ENCODE measurements around the gene GNAL.
"Not testable (repeated sequence)": the region's sequence is repeated elsewhere in the genome, so short reads cannot be mapped to it uniquely, and the experiment has no call there.

GNAL gene

DNA sequence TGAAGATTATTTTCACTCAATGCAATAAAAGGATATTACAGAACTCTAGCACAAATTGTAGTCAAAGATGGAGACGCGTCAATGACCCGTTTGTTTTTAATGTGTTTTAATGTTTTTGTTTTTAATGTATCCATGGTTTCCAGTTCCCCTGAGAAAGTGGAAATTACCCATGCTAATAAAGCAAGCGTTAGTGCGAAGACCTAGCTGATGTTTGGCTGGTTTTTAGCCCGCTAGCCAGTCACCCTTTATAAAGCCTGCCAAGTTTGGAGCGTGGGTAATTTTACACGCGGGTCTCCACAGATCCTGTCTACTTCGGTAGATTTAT lies 161.7 kb downstream of the GNAL start:
- DNase-seq (ENCODE audit: low spot score) = peak; percentile 38

DNA sequence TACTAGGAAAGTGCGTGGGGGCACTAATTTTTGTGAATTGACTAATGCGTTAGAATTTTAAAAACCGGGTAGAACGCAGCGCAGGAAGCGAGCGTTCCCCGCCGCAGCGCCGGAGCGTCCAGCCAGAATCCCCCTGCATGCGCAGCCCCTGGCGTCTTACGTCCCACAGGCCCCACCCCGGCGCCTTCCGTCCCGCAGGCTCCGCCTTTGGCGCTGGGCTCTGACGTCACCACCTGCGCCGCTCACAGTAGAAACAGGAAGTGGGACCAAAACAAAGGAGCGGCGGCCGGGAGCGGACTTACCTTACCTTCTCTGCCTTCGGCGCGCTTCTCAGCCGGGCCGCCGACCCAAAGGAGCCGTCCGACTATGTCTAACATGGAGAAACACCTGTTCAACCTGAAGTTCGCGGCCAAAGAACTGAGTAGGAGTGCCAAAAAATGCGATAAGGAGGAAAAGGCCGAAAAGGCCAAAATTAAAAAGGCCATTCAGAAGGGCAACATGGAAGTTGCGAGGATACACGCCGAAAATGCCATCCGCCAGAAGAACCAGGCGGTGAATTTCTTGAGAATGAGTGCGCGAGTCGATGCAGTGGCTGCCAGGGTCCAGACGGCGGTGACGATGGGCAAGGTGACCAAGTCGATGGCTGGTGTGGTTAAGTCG lies 162.2 kb downstream of the GNAL start, which contains the start of gene CHMP1B:
Gene CHMP1B, plus strand, starts transcription at position 268 of the 660 bp plus-strand sequence. Its CDS starts 99 bp downstream, at position 367.
- peak; percentile 92 for DNase-seq (ENCODE audit: low spot score)

DNA sequence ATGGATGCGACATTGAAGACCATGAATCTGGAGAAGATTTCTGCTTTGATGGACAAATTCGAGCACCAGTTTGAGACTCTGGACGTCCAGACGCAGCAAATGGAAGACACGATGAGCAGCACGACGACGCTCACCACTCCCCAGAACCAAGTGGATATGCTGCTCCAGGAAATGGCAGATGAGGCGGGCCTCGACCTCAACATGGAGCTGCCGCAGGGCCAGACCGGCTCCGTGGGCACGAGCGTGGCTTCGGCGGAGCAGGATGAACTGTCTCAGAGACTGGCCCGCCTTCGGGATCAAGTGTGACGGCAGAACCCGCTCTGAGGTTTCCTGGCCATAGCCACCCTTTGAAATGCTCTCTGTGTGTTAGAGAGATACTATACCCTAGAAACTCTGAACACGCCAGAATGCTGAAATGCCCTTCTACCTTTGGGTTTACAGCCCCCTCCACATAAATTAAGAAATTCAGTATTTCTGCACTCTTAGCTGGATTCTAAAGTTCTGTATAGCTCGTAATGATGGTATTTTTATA lies 162.8 kb downstream of the GNAL start:
- DNase-seq (ENCODE audit: low spot score) = peak; percentile 23

DNA sequence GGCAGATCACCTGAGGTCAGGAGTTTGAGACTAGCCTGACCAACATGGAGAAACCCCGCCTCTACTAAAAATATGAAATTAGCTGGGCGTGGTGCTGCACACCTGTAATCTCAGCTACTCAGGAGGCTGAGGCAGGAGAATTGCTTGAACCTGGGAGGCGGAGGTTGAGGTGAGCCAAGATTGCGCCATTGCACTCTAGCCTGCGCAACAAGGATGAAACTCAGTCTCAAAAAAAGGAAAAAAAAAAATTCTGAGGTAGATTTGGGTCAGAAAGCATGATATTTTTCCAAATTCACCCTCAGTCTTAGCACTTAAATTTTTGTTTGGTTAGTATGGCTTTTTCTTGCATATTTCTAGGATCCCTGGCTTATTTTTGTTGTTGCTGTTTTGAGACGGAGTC lies 165.5 kb downstream of the GNAL start:
- DNase-seq (ENCODE audit: low spot score) = not testable (repeated sequence)

DNA sequence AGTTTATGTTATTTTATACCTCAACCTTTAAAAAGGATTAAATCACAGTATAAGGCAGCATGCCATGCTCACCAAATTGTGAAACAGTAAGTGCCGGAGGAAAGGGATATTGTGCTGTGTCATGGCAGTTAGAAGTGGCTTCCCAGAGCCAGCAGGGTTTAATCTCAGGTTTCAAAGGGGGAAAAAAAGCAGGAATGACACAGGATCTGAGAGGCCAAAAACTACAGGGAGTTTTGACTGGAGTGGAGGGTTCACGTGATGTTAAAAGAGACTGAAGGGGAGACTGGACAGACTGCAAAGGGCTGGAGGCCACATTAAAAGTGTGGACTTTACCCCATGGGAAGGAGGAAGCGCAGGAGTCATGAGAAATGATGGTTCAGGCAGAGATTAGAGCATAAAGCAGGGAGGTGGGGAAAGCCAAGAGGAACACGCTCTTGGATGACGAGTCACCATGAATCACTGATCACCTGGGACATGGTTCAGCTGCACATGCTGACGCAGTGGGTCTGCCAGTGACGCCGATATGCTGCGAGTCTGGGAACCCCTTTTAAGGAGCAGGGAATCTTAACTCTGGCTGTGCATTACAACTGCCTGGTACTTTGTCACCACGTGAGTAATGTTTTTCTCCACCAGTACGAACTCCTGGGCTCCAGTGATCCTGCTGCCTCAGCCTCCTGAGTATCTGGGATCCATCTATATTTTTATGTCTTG lies 168.3 kb downstream of the GNAL start:
- DNase-seq (ENCODE audit: low spot score) = no peak

DNA sequence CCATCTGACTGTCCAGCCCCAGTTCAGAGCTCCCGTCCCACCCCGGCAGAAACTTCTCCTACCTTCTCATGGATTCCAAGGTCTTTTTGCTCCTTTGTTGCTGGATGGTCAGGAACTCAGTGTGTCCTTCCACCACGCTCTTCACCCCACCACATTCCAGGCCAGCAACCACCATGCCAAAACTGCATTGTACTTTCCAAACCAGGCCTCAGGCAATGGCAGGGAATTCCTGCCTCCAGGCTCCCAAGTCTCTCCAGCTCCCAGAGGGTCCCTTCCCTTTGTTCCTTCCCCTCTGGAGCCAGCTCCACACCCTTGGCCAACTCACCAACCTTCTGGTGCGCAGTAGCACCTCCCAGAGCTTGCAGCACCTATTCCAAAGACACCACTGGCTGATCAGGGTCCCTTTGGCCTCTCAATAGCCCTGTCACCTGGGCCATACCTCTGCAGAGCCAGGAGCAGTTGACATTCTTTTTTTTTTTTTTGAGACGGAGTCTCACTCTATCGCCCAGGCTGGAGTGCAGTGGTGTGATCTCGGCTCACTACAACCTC lies 170.3 kb downstream of the GNAL start:
- no peak for DNase-seq (ENCODE audit: low spot score)

DNA sequence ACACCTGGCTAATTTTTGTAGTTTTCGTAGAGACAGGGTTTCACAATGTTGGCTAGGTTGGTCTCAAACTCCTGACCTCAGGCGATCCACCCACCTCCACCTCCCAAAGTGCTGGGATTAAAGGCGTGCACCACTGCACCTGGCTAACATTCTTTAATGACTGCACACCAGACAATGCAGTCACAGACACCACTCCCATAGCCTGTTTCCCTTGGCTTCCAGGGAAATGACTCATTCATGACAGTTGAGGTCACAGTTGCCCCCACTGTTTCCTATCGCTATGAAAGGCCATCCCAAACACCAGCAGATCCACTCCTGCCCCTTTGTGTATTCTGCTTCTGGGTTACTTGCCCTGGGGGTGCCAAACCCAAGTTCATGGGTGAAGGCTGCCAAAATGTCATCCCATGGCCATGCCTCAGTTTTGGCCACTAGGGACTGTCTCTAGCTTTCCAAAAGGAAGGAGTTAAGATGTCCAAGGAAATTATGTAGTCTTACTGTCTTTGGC lies 170.9 kb downstream of the GNAL start:
- no peak for DNase-seq (ENCODE audit: low spot score)

DNA sequence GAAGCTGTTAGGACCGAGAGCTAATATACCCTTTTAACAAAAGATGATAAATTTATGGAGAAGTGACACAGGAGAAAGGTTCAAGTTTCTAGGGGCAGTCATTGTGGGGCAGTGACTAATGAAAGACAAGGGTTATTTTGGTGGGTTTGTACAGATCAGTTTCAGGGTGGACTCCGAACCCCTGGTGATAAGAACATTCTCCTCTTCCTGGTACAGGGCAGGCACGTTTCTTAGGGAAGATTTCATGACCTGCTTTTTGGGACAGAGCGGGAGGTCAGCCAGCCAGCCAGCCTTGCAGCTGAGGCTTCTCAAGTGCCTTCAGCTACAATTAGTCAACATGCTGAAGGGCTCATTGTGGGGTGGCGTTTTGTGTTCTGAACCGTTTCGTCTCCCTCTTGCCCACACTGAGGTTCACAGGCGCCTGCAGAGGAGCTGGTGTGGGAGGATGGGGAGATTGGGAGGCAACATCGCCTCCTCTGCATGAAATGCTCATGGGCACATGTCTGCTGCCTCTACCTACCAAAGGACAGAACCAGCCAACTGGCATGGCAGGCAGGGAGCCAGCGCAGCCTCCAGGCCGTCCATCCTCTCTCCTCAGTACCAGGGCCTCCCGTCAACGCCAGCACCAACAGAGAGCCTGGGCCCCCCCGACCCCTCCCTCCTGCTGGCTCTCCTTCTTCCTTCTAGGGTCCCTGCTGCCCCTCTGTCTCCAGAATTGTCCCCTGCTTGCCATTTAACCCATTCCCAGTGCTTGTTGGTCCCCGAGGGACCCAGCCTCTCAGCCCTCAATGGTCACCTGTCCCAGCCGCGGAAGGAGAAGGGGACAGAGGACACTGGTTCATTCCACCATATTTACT lies 171.8 kb downstream of the GNAL start:
- no peak for DNase-seq (ENCODE audit: low spot score)

DNA sequence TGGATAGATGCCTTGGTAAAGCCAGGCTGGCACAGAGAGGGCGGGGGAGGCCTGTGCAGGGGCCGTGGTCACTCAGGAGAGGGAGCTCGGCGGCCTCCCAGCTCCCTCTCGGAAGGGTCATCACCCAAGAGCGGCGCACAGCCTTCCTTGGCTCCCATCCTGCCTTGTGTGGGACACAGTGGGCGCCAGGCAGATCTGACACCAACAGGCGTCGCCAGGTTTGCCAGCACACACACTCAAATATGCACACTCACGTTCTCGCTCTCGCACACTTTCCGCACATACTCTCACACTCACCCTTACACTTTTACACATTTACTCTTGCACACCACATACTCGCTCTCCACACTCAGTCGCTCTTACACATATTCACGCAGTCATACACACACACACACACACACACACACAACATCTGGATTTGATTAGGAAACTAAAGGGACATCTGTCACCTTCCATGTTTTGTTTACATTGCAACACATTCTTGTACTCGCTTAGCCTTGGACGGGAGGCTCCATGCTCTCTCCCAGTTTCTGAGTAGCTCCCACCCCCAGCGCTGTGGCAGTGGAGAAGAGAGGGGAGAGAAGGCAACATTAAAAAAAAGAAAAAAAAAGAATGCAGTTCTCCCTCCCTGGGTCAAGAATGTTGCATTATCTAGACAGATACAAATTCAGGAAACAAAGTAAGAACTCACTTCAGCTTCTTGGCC lies 172.7 kb downstream of the GNAL start:
- no peak for DNase-seq (ENCODE audit: low spot score)

DNA sequence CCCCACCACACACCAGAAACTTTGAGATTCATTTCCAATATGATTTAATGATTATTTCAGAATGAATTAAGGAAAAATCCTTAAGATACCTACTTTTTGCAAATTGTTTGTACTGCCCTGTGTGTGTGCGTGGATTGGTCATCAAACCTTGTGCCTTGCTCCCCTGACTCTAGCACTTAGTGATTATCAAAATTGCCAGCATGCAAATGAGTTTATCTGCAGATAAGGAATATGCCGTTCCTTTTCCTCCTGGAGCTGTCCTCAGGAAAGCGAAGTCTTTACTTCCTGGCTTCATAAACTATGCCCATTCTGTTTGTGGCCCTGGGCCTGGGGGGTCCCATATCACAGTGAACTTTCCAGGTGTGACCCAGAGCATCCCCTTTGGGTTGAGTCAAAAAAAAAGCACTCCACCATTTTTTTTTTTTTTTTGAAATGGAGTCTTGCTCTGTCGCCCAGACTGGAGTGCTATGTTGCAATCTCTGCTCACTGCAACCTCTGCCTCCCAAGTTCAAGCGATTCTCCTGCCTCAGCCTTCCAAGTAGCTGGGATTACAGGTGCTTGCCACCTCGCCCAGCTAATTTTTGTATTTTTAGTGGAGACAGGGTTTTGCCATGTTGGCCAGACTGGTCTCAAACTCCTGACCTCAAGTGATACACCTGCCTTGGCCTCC lies 173.5 kb downstream of the GNAL start:
- no peak for DNase-seq (ENCODE audit: low spot score)

DNA sequence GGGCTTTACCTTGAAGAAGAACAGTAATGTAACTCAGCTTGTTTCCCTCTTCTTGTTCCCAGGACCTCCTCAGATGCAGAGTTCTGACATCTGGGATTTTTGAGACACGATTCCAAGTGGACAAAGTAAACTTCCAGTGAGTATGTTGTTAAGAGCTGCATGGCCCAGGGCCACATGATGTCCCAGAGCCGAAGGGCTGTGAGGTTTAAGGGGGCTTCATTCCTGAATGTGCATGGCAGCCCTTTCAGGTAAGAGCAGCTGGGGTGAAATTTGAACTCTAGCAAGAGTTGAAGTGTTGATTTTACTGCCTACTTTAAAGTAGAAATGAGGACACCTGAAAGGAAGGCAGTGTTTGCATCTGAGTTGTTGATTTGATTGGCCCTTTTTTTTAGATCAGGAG lies 175.4 kb downstream of the GNAL start:
- no peak for DNase-seq (ENCODE audit: low spot score)

DNA sequence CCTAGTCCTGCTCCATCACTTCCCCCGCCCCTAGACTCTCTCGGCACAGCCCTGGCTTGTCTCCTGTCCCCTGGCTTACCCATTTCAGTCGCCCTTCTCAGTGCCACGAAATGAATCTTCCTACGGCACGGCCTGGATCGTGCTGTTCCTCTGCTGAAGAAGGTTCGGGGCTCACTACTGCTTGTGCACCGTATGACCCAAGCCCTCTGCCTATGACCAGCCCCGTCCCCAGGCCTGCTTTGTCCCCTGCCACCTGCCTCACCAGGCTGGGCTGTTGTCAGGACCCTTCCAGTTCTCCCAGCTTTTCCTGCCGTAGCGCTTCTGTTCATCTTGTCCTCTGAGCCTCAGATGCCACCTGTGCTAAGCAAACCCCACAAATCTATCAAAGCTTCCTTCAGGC lies 176.0 kb downstream of the GNAL start:
- DNase-seq (ENCODE audit: low spot score) = no peak

DNA sequence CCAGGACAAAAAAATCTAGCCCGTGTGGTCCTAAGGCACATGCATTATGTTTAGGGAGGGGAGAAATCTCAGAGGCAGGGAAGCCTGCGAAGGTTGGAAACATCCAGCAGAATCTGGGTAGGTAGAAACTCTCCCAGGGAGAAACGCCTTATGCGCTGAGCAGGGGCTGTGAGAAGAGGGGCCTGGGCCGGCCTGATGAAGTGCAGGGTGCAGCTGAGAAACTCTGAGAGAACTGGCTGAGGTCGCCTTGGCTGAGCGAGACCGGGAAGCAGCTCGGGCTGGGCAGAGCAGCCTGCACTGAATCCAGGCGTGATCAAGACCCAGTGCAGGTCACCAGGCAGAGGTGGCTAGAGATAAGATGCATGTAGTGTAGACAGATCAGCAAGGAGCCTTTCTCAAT lies 177.3 kb downstream of the GNAL start:
- no peak for DNase-seq (ENCODE audit: low spot score)

DNA sequence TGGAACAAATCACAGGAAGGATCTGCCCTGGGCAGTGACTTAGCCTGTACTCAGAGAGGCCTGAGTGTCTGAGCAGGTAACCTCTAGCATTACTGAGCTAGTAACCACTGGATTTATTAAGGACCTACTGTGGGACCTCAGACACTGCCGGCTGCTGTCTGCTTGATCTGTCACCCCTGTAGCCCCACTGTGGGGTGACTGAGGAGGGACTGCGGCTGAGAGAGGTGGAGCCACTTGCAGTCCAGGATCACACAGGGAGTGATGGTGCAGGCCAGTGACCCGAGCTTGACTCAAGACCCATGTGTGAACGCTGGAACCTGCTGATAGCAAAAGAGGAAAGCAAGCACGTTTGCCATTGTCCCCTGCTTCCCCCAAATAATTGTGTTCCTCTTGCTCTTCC lies 177.7 kb downstream of the GNAL start:
- no peak for DNase-seq (ENCODE audit: low spot score)

DNA sequence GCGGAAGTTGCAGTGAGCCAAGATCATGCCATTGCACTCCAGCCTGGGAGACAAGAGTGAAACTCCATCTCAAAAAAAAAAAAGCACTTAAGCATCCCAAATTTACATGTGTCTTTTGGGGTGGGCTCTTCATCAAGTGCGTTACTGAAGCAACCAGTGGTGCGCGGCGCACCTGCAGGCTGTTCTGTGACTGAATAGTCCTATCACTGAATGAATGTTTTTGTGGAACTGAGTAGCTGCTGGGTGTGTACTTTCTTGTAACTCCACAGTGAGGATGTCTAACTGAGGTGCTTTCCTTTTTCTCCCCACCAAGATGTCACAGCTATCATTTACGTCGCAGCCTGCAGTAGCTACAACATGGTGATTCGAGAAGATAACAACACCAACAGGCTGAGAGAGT lies 179.2 kb downstream of the GNAL start:
- DNase-seq (ENCODE audit: low spot score) = peak; percentile 35

DNA sequence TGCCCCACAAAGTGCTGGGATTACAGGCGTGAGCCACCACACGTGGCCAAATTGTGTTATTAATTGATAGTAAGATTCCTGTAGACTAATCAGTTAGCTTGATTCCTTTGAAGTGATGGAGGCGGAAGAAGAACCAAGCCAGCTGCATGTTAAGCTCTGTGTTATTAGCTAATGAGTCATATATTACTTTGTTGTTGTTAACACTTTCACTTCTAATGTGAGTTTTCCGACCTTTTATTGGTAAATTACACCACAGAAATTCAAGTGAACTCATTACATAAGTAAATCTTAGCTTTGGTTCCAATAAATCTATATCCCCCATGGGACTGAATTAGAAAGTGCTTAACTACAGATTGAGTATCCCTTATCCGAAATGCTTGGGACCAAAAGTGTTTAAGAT lies 182.4 kb downstream of the GNAL start:
- no peak for DNase-seq (ENCODE audit: low spot score)

DNA sequence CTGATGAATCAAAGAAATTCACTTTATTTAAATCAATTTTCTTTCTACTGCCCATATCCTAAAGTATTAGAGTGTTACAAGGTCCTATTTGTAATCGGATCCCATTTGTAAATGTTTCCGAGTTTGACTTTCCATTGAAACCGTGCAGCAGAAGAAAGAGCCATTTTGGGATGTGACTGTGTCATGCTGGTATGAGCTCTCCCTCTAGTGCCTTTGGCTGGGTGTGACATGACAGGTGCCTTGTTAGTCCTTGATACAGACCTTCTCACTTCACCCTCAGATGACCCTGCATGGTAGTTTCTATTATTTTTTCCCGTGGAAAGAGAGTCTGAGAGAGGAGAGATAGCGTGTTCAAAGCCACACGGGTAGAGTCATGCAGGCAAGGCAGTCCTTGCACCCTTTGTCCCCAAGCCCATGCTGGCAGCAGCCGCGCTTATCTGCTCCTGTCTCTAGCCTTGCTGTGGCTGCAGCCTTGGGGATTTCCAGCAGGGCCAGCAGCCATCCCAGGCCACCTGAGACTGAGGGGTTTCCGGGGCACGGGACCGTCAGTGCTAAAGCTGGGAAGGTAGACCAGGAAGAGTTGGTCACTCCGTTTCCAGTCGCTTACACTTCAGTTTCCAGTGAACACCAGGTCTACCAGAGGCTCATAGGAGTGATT lies 183.5 kb downstream of the GNAL start:
- no peak for DNase-seq (ENCODE audit: low spot score)

DNA sequence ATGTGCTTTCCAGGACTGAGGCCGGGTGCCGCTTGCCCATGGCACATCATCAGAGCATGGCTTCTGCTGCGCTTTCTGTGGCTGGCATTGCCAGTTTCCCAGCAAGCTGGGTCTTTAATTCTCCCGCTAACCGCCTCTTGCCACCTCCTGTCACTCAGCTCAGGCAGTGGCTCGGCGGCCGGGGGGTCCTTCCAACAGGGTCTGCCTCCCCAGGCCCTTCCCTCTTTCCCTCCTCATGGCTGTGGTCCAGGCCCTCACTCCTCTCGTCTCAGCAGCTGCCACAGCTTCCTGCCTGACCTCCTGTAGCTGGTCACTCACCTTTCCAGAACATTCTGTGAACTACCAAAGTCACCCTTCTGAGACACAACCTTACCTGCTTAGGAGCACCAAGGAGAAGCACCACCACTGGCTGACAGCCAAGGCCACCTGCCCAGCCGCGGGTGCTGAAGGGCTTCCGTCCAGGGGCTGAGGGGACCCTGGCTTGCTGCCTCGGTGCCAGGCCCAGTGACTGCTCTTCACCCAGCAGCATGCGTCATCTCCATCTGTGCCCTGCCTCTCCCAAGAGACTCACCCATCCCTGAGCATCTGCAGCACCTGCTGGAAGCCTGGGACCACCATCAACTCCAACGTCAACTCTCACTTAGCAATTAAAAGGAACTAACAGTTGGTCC lies 184.7 kb downstream of the GNAL start:
- no peak for DNase-seq (ENCODE audit: low spot score)

DNA sequence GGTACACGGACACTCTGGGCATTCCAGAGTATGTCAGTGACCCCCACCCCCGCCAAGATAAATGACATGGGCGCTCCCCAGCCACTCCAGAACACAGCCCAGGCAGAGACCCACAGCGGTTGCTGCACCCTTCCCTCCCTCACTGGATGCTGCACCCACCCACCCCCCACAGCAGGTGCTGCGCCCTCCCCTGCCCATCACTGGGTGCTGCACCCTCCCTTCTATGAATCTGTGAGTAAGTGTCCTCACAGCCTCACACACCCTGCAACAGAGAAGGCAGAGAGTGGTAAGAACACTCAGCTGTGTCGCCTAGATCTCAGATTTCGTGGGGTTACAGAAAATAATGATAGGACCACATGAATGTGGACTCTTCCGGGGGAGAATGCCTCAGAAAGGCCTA lies 185.6 kb downstream of the GNAL start:
- DNase-seq (ENCODE audit: low spot score) = no peak
